Kidney capillary endothelial cell (primary cell): ENCODE data around the gene NDUFAB1.
"Not testable (repeated sequence)": the region's sequence is repeated elsewhere in the genome, so short reads cannot be mapped to it uniquely, and the experiment has no call there.

Experiments used
- DNase-seq: peaks from one replicate; pipeline ENCODE4 v3.0.0-alpha.2; 2018; ENCODE audit warnings: low spot score

The NDUFAB1 gene

DNA sequence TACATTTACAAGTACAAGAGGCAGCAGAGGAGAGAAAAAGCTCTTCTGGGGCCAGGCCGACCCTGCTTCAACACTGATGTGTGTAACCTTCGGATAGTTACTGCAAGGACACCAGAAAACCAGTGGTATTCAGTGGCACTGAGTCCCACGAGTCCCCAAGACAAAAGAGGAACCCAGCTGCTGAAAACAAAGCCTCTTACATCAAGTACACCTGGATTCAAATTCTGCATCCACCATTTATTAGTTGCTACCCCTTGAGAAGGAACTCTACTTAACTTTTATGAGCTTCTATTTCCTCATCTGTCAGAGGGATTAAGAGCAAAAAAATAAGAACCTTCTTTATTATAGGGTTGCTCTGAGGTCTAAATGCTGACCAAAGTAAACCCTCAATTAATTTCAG, 41.6 kb downstream of the NDUFAB1 start:
- DNase-seq, result no peak

DNA sequence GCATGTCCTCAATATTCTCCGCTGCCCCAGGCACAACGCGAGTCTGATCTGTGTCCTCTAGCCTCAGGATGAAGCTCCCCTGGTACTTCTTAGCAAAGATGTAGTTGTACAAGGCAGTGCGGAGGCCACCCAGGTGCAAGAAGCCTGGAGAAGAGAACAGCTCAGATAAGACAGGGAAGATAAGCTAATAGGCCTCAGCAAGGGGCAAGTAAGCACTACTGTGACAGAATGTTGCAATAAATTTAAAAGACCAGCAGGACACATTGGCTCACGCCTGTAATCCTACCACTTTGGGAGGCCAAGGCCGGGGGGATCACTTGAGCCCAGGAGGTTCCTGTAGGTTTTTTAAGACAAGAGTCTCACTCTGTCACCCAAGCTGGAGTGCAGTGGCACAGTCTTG, 44.0 kb downstream of the NDUFAB1 start:
- DNase-seq, result no peak

DNA sequence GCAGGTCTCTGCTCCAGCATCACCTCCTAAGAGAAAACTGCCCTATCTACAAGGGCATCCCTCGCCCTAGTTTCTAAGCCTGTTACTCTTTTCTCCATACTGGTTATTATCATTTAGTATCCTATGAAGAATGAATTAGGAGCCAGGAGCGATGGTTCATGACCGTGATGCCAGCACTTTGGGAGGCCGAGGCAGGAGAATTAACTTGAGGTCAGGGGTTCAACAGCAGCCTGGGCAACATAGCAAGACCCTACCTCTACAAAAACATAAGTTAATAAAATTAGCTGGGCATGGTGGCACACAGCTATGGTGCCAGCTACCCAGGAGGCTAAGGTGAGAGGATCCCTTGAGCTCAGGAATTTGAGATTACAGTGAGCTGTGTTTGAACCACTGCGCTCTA, 46.2 kb downstream of the NDUFAB1 start:
- no peak for DNase-seq

DNA sequence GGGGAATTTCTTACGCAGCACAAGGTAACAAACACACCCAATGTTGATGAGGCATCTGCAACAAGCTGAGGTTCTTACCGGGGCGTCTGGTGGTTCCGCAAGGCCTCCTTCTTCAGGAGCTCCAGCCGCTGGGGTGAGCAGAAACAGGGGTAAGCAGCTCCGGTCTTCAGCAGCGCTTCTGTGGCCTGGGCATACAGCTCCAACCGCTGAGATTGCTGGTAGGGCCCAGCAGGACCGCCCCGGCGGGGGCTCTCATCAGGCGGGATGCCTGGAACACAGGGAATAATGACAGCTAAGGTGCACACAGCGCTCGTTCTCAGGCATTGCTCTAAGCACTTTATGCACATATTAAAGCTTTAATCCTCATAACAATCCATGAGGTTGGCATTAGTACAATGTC, 51.7 kb downstream of the NDUFAB1 start:
- DNase-seq, result no peak

DNA sequence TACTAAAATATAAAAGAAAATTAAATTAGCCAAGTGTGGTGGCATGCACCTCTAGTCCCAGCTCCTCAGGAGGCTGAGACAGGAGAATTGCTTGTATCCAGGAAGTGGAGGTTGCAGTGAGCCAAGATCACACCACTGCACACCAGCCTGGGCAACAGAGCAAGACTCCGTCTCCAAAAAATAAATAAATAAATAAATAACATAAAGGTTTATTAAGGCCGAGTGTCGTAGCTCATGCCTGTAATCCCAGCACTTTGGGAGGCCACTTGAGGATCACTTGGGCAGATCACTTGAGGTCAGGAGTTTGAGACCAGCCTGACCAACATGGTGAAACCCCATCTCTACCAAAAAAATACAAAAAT, 55.3 kb downstream of the NDUFAB1 start:
- not testable (repeated sequence) for DNase-seq

DNA sequence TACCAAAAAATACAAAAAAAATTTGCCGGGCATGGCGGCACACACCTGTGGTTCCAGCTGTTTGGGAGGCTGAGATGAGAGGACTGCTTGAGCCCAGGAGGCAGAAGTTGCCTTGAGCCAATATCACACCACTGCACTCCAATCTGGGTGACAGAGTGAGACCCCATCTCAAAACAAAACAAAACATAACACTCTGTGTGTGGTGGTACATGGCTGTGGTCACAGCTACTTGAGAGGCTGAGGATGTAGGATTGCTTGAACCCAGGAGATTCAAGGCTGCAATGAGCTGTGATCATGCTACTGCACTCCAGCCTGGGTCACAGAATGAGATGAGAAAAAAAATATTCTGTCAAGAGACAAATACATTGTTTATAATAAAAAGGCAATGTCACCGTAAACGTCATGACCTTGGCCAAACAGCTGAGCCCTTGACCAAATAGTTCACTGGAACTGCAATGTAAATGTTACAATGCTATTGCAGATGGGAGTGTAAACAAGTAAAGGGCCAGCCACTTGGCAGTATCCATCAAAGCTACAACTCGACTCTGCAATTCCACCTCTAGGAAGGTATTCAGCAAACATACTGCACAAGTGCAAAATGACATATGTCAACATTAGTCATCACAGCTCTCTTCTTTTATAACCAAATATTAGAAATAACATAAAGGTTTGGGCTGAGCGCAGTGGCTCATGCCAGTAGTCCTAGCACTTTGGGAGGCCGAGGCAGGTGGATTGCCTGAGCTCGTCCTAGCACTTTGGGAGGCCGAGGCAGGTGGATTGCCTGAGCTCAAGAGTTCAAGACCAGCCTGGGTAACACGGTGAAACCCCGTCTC, 55.9 kb downstream of the NDUFAB1 start:
- DNase-seq, result no peak

DNA sequence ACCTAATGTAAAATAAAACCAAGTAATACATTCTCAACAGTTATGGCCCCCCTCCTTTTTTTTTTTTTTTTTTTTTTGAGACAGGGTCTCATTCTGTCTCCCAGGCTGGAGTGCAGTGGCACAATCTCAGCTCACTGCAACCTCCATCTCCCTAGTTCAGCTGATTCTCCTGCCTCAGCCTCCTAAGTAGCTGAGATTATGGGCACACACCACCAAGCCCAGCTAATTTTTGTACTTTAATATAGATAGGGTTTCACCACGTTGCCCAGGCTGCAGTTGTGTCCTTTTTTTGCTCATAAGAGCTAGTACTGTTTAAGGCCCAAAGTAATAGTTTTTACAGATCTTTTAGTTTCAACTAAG, 57.2 kb downstream of the NDUFAB1 start:
- no peak for DNase-seq

DNA sequence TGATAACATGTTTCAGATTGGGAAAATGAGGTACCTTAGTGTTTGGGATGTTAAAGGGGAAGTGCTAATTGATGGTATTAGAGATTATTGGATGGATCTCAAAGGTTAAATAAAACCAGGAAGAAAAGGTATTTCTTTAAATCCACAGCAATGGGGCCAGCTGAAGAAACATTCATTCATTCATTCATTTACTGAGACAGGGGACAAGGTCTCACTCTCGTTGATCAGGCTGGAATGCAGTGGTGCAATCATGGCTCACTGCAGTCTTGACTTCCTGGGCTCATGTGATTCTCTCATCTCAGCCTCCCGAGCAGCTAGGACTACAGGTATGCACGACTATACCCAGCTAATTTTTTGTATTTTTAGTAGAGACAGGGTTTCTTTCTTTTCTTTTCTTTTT, 58.7 kb downstream of the NDUFAB1 start:
- no peak for DNase-seq

DNA sequence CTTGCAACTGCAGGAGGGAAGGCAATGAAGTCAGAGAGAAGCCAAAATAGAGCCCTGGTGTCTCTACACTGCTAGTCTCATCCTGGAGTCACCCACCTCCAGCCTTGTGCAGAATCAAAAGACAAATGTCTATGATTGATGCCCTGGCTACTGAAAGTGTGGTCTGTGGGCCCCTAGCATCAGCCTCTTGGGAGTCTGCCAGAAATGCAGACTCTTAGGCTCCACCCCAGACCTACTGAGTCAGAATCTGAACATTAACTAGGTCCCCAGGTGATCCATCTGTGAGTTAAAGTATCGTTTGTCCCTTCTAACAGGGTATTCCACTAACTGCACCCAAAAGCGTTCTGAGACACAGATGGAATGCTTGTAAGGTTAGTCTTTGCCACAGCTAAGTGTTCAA, 60.2 kb downstream of the NDUFAB1 start:
- no peak for DNase-seq

DNA sequence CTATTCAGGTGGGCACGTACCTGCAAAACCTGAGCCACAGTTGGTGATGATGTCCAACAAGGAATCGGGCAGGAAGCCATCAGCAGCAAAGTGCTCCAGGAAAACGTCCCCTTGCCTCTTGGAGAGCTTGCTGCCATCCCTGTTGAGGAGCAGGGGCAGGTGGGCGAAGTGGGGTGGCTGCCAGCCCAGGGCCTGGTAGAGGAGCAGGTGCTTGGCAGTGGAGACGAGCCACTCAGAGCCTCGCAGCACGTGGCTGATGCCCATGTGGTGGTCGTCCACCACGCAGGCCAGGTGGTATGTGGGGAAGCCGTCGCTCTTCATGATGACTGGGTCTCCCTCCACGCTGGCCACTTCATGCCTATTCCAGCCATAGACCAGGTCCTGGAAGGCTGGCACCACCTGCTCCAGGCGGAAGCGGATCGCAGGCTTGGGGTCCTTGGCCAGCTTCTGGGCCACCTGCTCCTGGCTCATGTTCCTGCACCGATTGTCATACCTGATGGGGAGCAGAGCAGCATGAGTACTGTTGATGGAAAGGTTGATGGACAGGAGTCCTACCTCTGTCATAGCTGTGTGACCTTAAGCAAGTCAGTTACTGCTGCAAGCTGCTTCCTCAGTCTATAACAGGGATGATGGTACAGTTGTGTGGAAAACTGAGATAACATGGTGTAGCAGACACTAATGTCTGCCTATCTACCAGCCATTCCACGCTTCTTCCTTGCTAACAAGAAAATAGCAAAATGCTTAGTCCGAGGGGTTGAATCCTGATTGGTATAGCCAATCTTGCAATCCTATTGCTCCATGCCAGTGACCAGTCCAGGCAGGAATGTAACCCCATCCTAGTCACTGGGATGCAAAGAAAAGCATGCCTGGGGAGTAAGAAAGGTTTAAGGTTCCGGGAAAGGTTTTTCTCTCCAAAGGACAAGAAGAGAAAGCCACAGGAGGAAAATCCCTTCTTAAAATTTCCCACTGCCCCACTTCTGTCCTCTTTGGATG, 61.0 kb downstream of the NDUFAB1 start:
- DNase-seq, result no peak

DNA sequence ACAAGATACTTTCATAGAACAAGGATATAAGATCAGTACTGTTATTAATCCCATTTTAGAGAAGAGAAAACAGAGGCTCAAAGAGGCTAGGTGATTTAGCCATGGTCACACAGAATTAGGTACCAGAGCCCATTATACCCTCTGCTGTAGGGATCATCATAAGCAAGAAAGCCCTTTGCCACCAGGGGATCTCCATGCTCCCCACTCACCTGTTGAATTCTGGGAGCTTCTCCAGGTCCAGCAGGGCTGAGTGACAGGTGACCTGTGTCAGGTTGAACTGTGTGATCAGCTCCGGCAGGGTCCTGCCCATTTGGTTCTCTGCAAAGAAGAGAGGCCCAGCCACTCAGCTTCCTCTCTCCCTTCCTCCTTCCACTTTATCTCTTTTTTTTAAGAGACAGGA, 63.7 kb downstream of the NDUFAB1 start:
- no peak for DNase-seq
